K562 (cell line): ENCODE data around the gene R3HDM2. TPM values are rescaled to one million over a fixed set of nuclear protein-coding genes. Genes with fewer than 3 reads are reported as not detected.

Experiments
- CTCFL ChIP-seq: IDR thresholded peaks from 2 replicates; pipeline ENCODE4 v1.6.1; 2011; ENCODE audit warnings: borderline replicate concordance, low read depth, mild to moderate bottlenecking, moderate library complexity, low read length; ENCODE audit not compliant: insufficient read depth, poor library complexity, severe bottlenecking
- ERF ChIP-seq: fragments of 450-650 bp; formaldehyde crosslinking; IDR thresholded peaks from 2 replicates; pipeline ENCODE4 v1.4.0; 2020; ENCODE audit warnings: mild to moderate bottlenecking, mixed read lengths
- FOXA3 ChIP-seq, 2 experiments: fragments of 450-650 bp in 1 of 2; sonication (generic) in 1 of 2; formaldehyde crosslinking; IDR thresholded peaks in 1 of 2; conservative IDR thresholded peaks in 1 of 2; 2 replicates each; pipeline versions ENCODE4 v1.4.0 to v1.8.0; 2020 to 2022; ENCODE audit warnings: mild to moderate bottlenecking in 2 of 2, missing genetic modification reagents in 1 of 2
- KDM5B ChIP-seq: fragments of 200-600 bp; sonication (generic); IDR thresholded peaks from 2 replicates; pipeline ENCODE4 v1.6.1; 2012; ENCODE audit warnings: low read depth, mild to moderate bottlenecking, moderate library complexity, low read length, control low read depth, inconsistent platforms; ENCODE audit not compliant: insufficient replicate concordance
- KLF13 ChIP-seq: fragments of 450-650 bp; IDR thresholded peaks from 2 replicates; pipeline ENCODE4 v1.6.1; 2016; ENCODE audit warnings: missing genetic modification characterization, low read depth, mild to moderate bottlenecking, missing compliant biosample characterization, moderate library complexity, borderline replicate concordance
- MBD2 ChIP-seq: sonication (generic); IDR thresholded peaks from 2 replicates; pipeline ENCODE4 v1.6.1; 2016; ENCODE audit warnings: low read depth, borderline replicate concordance
- MECOM ChIP-seq: fragments of 250-450 bp; sonication (Bioruptor Pico); IDR thresholded peaks from 2 replicates; pipeline ENCODE4 v1.8.0; 2022; ENCODE audit warnings: inconsistent platforms
- MXI1 ChIP-seq: IDR thresholded peaks from 2 replicates; pipeline ENCODE4 v1.6.1; 2011; ENCODE audit warnings: low read depth, mild to moderate bottlenecking, improper control_type of control experiment, low read length
- RBM22 ChIP-seq: fragments of 200-400 bp; formaldehyde crosslinking; IDR thresholded peaks from 2 replicates; pipeline ENCODE4 v1.6.1; 2018; ENCODE audit warnings: low read length, low read depth; ENCODE audit not compliant: poor library complexity, severe bottlenecking
- TOE1 ChIP-seq, 2 experiments: fragments of 450-650 bp in 1 of 2; sonication (generic) in 1 of 2; formaldehyde crosslinking in 1 of 2; IDR thresholded peaks; 2 replicates each; pipeline versions ENCODE4 v1.7.1 to v1.8.0; 2016 to 2022; ENCODE audit warnings: borderline replicate concordance in 2 of 2, mild to moderate bottlenecking in 2 of 2, antibody characterized with exemption in 1 of 2, inconsistent platforms in 1 of 2, low read depth in 1 of 2, missing genetic modification reagents in 1 of 2, moderate library complexity in 1 of 2
- ZNF146 ChIP-seq: IDR thresholded peaks from one replicate; pipeline ENCODE4 v1.6.1; 2018; ENCODE audit warnings: missing compliant biosample characterization; ENCODE audit not compliant: unreplicated experiment
- ZNF253 ChIP-seq: fragments of 250-450 bp; sonication (Bioruptor Pico); conservative IDR thresholded peaks from 2 replicates; pipeline ENCODE4 v1.6.1; 2021; ENCODE audit warnings: mild to moderate bottlenecking
- ZNF280A ChIP-seq: fragments of 450-650 bp; IDR thresholded peaks from 2 replicates; pipeline ENCODE4 v1.6.1; 2018; ENCODE audit warnings: mild to moderate bottlenecking, low read depth; ENCODE audit not compliant: partially characterized antibody
- ZNF354B ChIP-seq: fragments of 250-450 bp; sonication (Bioruptor Pico); IDR thresholded peaks from 2 replicates; pipeline ENCODE4 v1.4.0; 2020
- ZNF41 ChIP-seq: fragments of 250-450 bp; sonication (Bioruptor Pico); conservative IDR thresholded peaks from 2 replicates; pipeline ENCODE4 v1.4.0; 2020; ENCODE audit warnings: mild to moderate bottlenecking
- polyA plus RNA-seq, 8 experiments: library from polyadenylated mRNA; depleted of rRNA in 4 of 8; stranded (reverse) in 5 of 8; unstranded in 3 of 8; fragments of >200 nt; fragmentation: Nextera tagmentation in 2 of 8; fragmentation: Illumina TruSeq in 1 of 8; extraction: Ambion mirVana in 2 of 8; extraction: Trizol in 1 of 8; gene quantifications; 2 replicates each; pipeline versions ENCODE4 v1.2.1 to v1.2.3, GENCODE V29; 2011 to 2014; ENCODE audit warnings: inconsistent platforms in 1 of 8, missing spikeins in 1 of 8
- total RNA-seq, 7 experiments: library from RNA; depleted of rRNA in 6 of 7; stranded (reverse); fragments of >200 nt in 6 of 7; fragmentation: Illumina TruSeq in 2 of 7; extraction: Trizol in 2 of 7; gene quantifications; 2 replicates each; pipeline versions ENCODE4 v1.2.1 to v1.2.3, GENCODE V29; 2011 to 2021; ENCODE audit warnings: low replicate concordance in 1 of 7
- TF ChIP-seq, protein P1 (sequence below): fragments of 250-450 bp; sonication (Bioruptor Pico); IDR thresholded peaks from 2 replicates; pipeline ENCODE4 v1.4.0; 2020

R3HDM2 gene
- total and polyA plus RNA-seq, 9 of the 15 experiments (the other 6 are each of a cell fraction or from before 2014, with no cell fraction given) = 3.3 to 18.8 (median 9.0) TPM

- TF ChIP-seq TOE1 (IDR thresholded peaks at IDR 0.05; ENCODE audit: borderline replicate concordance) = no peak
- peak; percentile 95 for TF ChIP-seq TOE1 (CRISPR knock-in tag; IDR thresholded peaks at IDR 0.05; ENCODE audit: borderline replicate concordance, low read depth)
- TF ChIP-seq MXI1 = no peak
- TF ChIP-seq CTCFL = no peak
- 0 out of 2 replicates have a peak, but pooled peaks have one; percentile 7 for TF ChIP-seq ZNF354B (CRISPR knock-in tag)
- TF ChIP-seq FOXA3 (CRISPR knock-in tag; conservative IDR thresholded peaks at IDR 0.05 in 1 of 2, IDR thresholded peaks at IDR 0.05 in 1 of 2) = peak in 1 of 2 experiments; percentile 93; a peak in 1 of 4 replicates
- TF ChIP-seq MECOM = no peak
- TF ChIP-seq KDM5B = peak; percentile 86
- TF ChIP-seq ZNF253 = no peak
- TF ChIP-seq RBM22 = no peak
- no peak for TF ChIP-seq ZNF280A
- TF ChIP-seq, protein P1, sequence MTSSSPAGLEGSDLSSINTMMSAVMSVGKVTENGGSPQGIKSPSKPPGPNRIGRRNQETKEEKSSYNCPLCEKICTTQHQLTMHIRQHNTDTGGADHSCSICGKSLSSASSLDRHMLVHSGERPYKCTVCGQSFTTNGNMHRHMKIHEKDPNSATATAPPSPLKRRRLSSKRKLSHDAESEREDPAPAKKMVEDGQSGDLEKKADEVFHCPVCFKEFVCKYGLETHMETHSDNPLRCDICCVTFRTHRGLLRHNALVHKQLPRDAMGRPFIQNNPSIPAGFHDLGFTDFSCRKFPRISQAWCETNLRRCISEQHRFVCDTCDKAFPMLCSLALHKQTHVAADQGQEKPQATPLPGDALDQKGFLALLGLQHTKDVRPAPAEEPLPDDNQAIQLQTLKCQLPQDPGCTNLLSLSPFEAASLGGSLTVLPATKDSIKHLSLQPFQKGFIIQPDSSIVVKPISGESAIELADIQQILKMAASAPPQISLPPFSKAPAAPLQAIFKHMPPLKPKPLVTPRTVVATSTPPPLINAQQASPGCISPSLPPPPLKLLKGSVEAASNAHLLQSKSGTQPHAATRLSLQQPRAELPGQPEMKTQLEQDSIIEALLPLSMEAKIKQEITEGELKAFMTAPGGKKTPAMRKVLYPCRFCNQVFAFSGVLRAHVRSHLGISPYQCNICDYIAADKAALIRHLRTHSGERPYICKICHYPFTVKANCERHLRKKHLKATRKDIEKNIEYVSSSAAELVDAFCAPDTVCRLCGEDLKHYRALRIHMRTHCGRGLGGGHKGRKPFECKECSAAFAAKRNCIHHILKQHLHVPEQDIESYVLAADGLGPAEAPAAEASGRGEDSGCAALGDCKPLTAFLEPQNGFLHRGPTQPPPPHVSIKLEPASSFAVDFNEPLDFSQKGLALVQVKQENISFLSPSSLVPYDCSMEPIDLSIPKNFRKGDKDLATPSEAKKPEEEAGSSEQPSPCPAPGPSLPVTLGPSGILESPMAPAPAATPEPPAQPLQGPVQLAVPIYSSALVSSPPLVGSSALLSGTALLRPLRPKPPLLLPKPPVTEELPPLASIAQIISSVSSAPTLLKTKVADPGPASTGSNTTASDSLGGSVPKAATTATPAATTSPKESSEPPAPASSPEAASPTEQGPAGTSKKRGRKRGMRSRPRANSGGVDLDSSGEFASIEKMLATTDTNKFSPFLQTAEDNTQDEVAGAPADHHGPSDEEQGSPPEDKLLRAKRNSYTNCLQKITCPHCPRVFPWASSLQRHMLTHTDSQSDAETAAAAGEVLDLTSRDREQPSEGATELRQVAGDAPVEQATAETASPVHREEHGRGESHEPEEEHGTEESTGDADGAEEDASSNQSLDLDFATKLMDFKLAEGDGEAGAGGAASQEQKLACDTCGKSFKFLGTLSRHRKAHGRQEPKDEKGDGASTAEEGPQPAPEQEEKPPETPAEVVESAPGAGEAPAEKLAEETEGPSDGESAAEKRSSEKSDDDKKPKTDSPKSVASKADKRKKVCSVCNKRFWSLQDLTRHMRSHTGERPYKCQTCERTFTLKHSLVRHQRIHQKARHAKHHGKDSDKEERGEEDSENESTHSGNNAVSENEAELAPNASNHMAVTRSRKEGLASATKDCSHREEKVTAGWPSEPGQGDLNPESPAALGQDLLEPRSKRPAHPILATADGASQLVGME (CRISPR knock-in tag) = no peak
- TF ChIP-seq MBD2 = peak; percentile 58; the same call in 1 of the 2 replicates
- TF ChIP-seq ZNF146 (CRISPR knock-in tag) = no peak
- peak; percentile 63; the same call in 1 of the 2 replicates for TF ChIP-seq KLF13
- 0 out of 2 replicates have a peak, but pooled peaks have one; percentile 70 for TF ChIP-seq ERF (CRISPR knock-in tag)
- TF ChIP-seq ZNF41 (CRISPR knock-in tag) = no peak; the same call in 1 of the 2 replicates
These were observed at the start of gene R3HDM2 (continued) for GRCh38 chr12:57430931-57431566.
